ENCODE results near the gene PSMB5.
"Not testable (repeated sequence)": the region's sequence is repeated elsewhere in the genome, so short reads cannot be mapped to it uniquely, and the experiment has no call there.

Gene PSMB5

DNA sequence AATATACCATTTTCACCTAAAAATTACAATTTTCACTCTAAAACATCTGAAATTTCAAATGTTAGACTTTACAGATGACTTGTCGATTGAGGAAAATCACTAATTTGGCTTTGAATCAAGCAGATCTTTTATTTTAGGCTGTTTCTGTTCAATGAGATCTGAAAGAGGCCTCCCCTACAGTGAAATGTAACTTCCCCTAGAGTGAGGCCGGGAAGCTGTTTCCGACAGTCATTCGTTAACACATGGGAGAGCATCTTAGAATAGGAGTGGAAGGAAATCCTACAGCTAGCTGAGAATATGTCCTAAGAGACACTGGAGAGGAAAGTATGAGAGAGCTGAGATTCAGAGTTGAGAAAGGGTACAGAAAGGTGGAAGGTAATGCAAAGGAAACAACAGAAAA, 19.1 kb downstream of the PSMB5 start:
- DNase-seq (ENCODE audit: low read depth), result no peak

GRCh38 chr14:23013749-23014054, 21.0 kb downstream of the PSMB5 start:
- DNase-seq (ENCODE audit: low read depth), result not testable (repeated sequence)

DNA sequence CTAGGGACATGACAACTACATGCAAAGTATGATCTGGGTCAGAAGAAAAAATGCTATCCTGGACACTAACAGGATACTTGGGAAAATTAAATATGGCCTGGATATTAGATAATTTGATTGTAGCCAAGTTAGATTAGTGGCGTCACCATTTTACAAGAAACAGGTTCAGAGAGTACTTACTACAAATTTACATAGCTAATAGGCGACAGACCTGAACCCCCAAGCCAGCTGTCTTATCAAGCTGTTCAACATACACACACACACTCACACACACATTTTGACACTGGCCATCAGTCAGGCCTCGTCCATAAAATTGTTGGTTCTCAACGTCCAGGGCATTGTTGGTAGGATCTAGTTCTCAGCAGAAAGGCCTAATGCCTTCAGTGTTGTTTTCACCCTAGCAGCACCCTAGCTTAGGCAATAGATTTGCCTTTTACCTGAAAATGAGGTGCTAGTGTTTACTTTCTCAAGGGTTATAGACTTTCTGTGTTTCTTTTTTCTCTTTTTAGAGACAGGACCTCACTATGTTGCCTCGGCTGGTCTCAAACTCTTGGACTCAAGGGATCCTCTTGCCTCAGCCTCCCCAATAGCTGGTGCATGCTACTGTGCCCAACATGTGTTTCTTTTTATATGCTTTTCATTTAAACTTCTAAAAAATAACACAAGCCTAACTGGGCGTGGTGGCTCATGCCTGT, 21.5 kb downstream of the PSMB5 start:
- no peak for DNase-seq (ENCODE audit: low read depth)

GRCh38 chr14:23009939-23010726, 24.6 kb downstream of the PSMB5 start, which contains the start of gene C14orf93:
Gene C14orf93, minus strand, starts transcription at chr14:23010143. Its CDS starts 11,120 bp downstream, at chr14:22999023.
- DNase-seq (ENCODE audit: low read depth), result peak; percentile 60

DNA sequence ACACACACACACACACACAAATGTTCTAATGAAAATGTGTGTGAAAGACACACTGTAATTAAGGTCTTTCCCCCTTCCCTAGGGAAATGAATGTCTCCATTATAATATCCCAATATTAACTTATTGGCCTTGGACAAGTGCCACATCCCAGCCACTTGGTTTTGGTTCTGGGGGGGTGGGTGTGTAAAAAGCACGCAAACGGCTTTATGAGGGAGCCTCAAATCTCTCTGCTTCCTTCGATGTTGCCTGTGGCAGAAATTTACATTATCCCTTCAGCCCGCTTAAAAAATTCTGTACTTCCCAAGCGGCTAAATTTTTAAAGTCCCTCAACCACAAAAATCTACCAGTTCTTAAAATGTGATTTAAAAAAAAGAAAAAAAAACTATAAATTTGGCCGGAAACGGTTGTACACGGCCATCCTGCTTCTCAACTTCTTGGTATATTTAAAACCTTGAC, 25.2 kb downstream of the PSMB5 start:
- no peak for DNase-seq (ENCODE audit: low read depth)

DNA sequence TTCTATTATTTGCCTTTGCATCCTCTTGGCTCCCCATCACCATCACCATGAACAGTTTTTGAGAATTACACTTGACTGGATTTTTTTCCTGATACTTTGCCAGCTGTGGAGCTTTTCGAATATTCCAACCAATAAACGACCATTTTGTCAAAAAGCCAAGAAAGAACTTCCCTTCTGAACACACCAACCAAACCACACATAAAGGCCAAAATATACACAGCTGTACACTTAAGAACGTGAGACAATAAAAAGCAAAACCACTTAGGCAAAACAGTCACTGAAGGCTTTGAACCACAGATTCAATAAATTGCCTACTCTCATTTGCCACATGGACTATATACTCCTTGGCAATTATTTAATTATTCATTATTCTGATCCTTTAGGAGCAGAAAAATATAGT, 25.9 kb downstream of the PSMB5 start:
- no peak for DNase-seq (ENCODE audit: low read depth)

GRCh38 chr14:23006544-23007419, 27.9 kb downstream of the PSMB5 start:
- peak; percentile 97 for DNase-seq (ENCODE audit: low read depth)

DNA sequence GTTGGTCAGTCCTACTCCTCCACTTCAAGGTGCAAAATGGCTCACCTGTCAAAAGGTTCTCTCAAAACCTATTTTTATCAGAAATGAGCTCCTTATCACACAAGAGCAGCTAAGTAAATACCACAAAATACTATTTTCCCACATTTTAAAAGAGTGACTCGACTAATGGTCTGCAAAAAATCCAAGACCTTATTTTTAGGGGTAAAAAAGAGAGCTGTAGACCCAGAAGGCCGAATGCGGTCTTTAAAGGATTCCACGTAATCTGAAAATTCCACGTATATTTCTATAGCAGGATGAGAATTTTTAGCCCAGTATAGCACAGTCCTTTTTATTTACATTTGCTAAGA, 28.5 kb downstream of the PSMB5 start:
- no peak for DNase-seq (ENCODE audit: low read depth)

- no peak for DNase-seq (ENCODE audit: low read depth)
Measured at GRCh38 chr14:23005451-23006187, 29.1 kb downstream of the PSMB5 start.

- not testable (repeated sequence) for DNase-seq (ENCODE audit: low read depth)
Measured at GRCh38 chr14:23004274-23004673, 30.4 kb downstream of the PSMB5 start.

- no peak for DNase-seq (ENCODE audit: low read depth)
Measured at GRCh38 chr14:23002592-23002991, 32.1 kb downstream of the PSMB5 start.

DNA sequence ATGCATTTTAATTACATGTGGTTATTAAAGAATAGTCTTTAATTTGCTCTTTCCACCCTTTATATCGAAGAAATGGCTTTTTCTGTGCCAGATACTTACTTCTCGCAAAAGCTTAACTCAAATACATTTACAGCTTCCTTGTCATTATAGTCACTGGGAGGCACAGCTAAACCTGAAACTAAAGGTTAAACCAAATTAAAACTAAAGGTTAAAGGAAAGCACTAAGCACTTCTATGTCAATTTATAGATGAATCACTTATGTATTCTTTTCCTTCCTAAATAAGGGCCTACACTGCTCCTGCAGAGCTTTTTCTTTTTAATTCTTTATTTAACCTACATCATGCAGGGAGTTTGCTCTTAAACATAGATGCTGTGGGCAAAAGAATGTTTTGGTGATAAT, 33.8 kb downstream of the PSMB5 start:
- DNase-seq (ENCODE audit: low read depth), result no peak

DNA sequence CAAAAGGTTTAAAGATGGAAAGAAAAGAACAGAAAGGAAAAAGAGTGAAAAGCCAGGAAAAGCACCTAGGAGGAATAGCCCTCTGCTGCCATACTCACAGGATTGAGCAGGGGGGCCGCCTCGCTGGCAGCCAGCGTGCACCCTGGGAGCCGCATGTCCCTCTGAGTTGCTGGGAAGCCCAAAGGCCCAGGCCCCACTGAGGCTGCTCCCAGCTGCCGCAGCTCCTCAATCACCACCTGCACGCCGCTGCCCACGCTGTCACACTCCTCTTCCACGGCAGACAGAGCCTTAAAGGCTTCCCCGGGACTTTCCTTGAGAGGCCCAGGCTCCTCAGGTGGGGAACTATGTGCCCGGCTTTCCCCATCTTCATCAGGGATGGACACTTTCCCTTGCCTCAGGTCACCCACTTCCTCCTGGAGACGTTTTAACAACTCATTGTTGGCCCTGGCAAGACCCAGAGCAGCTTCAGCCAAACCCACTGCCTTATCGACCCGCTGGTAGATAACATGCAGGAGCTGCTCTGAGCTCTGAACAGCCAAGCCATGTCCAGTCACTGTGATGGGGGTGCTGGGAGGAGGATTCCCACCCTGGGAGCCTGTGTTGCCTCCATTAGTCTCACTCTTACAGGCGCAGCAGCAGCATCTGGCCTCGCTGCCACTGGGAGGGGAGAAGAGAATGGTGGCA, 36.2 kb downstream of the PSMB5 start:
- no peak for DNase-seq (ENCODE audit: low read depth)

DNA sequence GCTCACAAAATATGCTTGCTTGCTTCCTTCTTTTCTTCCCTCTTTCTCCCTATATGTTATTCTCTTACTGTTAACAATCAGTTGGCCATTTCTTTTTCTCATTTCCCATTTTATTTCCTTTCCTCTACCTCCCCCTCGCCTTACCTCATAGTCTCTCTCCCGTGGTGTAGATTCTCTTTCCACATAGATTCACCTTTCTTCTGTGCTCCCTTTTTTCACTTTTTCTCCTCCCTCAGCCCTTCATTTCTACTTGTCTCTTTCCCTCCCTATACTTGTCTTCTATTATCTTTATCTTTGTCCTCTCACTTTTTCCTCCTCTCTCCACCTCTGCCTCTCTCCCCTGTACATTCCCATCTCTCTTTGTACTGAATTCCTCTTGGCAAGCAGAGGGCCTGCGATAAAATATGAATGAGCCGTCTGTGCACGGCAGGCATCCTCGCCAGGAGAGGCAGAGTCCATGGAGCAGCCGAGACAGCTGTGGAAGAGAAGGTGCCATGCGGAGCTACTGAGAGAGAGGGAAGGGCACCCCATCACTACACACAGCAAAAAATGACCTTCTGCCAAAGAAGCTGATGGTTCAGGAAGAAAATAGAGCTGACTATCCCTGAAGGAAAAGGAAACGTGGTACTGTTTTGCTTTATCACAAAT, 36.9 kb downstream of the PSMB5 start:
- no peak for DNase-seq (ENCODE audit: low read depth)

GRCh38 chr14:22996768-22997654, 37.7 kb downstream of the PSMB5 start:
- no peak for DNase-seq (ENCODE audit: low read depth)

- DNase-seq (ENCODE audit: low read depth), result no peak
Measured at GRCh38 chr14:22995889-22996625, 38.6 kb downstream of the PSMB5 start.

GRCh38 chr14:22994762-22995275, 39.9 kb downstream of the PSMB5 start:
- DNase-seq (ENCODE audit: low read depth), result peak; percentile 45

DNA sequence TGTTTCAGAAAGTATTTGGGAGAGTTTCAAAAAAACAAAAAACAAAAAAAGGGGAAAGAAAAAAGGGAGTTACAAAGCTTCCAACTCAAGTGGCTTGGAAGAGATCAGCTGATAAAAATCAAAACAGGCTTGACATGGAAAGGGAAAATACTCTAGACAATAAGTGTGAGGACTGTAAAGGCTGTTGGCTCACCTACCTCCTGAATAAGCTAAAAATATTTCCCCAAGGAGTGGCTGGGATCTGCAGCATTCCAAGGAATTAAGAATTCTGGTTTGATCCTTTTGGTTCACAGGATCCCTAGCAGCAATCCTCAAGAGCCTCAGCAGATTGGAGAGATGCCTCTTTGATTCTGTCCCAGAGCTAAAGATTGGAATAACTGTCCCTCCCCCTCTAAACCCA, 41.2 kb downstream of the PSMB5 start:
- no peak for DNase-seq (ENCODE audit: low read depth)

- DNase-seq (ENCODE audit: low read depth), result no peak
Measured at GRCh38 chr14:22991852-22992251, 42.8 kb downstream of the PSMB5 start.
